ENCODE data around the gene ULBP1.
"Not testable (repeated sequence)": the region's sequence is repeated elsewhere in the genome, so short reads cannot be mapped to it uniquely, and the experiment has no call there.

The ULBP1 gene

GRCh38 chr6:149954328-149954983, 9.3 kb upstream of the ULBP1 start:
- DNase-seq = not testable (repeated sequence)

DNA sequence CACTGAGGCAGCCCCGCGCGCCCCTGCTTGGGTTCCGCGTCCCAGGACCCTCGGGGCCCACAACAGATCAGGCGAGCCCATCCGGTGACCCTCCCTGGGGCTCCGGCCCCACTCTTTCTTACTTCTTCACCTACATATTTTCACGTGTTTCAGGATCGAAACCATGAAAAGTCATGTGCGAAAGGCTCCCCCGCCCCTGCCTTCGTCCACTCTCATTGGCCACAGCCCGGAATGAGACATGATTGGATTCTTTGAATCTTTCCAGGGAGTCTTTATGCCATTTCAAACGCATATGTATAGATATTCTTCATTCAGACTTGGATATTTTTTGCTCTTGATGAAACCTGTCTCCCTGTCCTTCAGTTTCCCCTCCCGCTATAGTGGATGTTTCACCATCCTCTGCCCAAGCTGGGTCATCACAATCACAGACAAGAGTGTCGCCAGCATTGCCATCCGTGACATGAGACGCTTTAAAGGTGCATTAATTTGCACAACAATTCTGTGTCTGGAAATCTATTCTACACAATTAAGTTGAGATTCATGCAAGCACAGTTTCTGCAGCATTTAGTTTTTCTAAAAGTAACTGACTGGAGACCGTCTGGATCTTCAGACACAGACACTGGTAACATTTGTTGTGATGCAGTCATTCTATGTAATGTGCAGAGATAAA, 8.6 kb upstream of the ULBP1 start:
- not testable (repeated sequence) for DNase-seq

DNA sequence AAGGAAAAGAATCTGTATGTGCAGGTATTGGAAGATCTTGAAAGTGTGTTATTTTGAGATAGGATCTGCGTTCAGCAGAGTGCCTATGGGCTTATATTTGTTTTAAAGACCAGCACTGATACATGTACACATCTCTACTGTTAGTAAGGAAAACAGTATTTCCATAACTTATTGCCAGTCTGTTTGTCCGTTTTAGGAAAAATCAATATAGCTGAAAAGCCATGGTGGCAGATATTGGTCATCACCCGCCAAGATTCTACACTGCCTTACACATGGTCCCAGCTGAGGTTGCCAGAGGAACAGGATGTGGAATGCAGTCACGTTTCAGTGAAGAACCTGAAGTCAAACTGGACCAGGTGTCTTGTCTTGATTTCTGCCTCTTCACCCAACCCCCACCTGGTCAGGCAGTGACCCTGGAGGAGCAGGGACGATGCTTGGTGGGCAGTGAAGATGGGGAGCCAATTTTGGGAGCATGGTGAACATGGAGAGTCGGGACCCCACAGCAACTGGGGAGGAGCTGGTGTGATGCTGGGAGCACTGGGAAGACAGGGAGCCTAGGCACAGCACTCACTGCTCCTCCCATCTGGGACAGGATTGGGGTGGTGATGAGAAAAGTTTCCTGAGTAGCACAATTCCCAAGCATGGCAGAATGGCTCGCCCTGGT, 8.0 kb upstream of the ULBP1 start:
- DNase-seq = not testable (repeated sequence)

DNA sequence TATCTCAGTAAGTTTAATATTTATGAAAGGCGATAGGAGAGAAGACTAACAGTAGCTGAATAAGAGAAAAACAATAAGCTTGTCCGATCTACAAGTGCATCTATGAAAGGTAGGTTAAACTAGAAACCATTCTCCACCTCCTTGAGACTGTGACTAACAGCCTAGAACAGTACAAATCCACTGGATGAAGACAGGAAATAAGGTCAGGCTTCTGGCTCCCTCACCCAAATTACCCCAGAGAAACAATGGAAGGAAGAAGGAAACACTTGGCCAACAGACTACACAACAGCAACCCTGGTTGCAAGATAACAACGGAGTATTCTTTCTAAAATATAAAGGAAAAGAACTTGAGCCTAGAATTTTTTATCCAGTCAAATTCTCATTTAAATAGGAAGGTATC, 5.6 kb upstream of the ULBP1 start:
- not testable (repeated sequence) for DNase-seq

DNA sequence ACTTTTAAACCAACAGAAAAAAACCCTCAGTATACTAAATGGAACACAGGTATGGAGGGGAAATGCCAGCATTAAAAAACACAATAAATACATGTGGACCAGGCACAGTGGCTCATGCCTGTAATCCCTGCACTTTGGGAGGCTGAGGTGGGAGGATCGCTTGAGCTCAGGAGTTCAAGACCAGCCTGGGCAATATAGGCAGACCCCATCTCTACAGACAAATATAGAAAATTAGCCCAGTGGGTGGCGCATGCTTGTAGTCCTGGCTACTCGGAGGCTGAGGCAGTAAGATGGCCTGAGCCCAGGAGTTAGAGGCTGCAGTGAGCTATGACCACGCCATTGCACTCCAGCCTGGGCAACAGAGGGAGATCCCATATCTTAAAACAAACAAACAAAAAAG, 3.9 kb upstream of the ULBP1 start:
- not testable (repeated sequence) for DNase-seq

GRCh38 chr6:149960488-149960887, 3.3 kb upstream of the ULBP1 start:
- DNase-seq = no peak

- DNase-seq = peak; percentile 45
These were observed 1.9 kb upstream of the ULBP1 start for GRCh38 chr6:149961728-149962425.

DNA sequence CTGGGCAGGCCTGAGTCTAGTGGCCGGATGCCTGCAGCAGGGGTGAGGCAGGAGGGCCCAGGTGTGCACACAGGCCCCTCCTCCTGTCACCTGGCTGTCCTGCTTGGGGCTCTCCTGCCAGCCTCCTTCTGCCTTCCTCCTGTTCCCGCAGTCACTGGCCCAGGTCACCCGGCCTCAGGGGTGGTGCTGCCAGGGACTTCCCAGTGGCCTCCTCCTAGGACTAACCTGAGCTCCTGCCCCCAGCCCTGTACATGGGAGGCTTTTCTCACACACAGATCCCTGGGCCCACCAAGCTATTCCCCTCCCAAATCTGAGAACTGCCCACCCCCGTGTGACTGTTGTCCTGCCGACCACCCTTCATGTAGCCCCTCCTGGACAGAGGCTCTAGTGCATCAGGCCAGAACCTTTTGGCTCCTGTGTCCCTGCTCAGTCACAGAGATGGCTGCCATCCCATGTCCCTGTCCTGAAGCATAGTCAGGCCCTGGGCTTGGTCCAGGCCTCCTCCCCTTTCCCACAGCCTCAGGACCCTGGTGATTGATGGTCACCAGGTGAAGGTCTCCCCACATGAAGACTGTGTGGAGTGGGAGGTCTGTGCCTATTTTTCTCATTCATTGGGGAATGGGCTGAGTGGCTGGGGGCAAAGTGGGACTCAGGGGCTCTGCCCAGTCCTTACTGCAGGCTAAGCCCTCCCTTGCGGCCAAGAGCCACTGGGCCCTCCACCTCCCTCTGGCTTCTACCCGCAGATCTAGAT, 1.1 kb upstream of the ULBP1 start:
- DNase-seq = no peak

DNA sequence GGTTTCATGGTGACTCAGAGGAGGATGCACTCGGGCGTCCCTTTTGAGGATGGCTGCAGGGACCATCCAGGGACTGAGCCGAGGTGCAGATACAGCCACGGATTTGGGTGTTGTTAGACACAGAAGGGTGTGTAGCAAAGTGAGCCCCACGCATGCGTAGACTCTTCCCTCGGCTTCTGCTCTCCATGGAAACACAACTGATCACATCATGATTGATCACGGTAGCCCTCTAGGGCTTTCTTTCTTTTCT, 606 bp upstream of the ULBP1 start:
- DNase-seq = peak; percentile 45

DNA sequence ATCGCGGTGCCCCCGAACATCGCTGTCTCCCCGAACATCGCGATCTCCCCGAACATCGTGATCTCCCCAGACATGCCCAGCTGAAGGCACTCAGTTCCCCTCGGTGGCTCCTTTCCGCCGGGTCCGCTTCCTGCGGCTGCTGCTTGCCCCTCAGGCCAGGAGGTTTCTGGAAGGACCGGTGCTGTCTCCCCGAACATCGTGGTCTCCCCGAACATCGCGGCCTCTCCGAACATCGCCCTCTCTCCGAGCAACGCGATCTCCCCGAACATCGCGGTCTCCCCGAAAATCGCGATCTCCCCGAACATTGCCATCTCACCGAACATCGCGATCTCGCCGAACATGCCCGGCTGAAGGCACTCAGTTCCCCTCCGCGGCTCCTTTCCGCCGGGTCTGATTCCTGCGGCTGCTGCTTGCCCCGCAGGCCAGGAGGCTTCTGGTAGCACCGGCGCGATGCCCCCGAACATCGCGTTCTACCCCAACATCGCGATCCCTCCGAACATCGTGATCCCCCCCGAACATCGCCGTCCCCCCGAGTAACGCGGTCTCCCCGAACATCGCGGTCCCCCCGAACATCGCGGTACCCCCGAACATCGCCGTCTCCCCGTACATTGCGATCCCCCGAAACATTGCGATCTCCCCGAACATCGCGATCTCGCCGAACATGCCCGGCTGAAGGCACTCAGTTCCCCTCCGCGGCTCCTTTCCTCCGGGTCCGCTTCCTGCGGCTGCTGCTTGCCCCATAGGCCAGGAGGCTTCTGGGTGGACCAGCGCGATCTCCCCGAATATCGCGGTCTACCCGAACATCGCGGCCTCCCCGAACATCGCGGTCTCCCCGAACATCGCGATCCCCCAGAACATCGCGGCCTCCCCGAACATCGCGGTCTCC, 808 bp downstream of the ULBP1 start:
- DNase-seq = no peak

DNA sequence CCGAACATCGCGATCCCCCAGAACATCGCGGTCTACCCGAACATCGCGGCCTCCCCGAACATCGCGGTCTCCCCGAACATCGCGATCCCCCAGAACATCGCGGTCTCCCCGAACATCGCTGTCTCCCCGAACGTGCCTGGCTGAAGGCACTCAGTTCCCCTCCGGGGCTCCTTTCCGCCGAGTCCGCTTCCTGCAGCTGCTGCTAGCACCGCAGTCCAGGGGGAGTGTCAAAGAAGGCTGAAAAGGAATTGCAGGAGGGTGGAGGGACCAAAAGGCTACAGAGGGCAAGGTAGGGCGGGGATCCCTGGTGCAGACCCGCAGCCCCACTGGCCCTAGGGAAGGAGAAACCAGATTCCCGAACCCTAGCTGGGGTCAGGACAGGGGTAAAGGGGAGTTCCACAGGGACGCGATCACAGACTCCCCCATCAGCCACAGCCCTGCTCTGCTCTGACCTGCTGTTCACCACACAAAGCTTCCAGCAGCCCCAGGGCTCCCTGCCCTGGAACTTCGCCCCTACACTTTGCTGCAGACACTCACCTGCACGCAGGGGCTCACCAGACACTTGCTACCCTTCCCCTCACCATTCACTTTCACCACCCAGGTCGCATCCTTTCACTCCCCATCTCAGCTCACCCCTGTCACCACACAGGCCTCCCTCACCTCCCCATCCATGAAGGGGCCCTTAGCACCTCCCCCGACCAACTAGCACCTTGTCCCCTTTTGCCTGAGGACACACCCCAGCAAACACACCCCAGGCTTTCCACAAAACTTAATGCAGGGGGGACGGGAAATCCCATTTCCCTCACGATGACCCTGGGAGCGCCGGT, 1.7 kb downstream of the ULBP1 start:
- DNase-seq = no peak

DNA sequence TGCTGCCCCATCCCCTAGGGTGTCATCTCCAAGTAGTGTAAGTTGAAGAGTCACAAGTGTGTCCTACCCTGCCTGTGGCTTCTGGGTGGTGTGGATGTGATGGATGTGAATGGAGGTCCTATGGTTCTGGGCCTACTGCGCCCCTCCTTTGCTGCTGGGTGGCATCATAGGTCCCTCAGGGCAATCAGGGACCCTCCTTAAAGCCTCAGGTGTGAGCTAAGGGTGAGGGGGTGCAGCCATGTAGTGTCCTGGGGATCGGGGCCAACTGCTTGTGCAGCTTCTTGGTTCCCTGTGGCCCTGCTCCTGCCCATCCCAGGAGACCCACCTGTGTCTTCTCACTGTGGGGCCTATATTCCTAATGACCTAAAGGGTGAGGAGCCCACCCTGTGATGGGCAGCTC, 2.6 kb downstream of the ULBP1 start:
- not testable (repeated sequence) for DNase-seq

DNA sequence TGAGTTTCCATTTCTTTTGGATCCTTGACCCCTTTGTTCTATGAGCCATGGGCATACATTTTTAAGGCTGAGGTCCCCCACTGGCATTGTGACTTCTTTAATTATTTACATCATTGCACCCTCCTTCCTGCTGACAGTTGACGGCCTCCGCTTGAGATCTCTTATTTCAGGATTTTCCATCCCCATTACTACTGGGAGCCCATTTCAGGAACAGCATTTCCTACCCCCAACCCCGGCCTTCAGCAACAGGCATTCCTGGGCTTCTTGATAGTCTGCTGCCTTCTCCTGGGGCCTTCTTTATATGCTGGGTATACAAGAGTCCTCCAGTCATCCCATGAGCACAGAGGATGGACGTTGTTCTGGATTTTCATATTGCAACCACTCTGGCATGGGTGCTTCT, 3.8 kb downstream of the ULBP1 start:
- no peak for DNase-seq

DNA sequence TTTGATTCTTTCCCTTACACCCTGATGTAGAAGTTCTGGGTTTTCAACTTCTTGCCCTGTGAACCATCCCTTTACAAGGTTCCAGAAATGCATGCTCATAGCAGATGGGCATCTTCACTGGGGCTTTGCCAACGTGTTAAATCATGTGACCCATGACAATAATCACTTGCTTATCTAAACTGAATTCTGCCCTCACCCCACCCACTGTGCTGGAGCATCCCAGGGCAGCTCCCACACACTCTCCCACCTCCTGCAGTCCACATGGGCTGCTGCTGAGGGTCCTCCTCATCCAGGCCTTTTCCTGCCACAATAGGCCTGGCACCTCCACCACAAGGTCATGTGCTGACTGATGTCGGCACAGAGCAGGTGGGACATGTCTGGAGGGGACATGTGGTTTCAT, 4.3 kb downstream of the ULBP1 start:
- DNase-seq = not testable (repeated sequence)

DNA sequence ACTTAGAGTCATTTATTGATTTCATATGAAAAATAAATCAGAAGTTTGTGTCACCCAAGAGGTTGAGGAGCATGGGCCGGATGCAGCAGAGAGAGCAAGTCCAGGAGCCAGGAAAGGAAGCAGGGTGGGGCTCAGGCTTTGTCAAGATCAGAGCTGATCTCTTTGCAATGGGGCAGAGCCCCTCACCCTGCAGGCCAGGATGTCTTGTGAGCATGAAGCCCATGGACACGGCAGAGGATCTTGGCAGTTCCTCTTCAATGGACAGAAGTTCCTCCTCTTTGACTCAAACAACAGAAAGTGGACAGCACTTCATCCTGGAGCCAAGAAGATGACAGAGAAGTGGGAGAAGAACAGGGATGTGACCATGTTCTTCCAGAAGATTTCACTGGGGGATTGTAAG, 5.2 kb downstream of the ULBP1 start:
- DNase-seq = not testable (repeated sequence)

DNA sequence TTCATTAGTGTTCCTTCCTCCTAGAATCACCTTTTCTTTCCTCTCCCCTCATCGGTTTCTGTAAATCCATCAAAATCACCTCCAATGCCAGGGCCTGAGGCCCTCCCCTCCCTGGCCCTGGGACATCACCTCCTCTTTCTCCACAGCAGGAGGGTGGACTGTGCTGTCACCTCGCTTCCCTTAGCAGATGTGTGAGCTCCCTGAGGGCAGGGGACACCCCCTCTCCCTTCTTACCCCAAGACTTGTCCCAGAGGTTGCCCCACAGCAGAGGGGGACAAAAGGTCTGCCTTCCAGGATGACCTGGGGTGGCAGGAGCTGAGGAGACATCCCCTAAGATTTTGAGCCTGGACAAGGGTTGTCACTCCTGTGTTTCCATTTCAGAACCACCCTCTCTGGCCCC, 5.9 kb downstream of the ULBP1 start:
- DNase-seq = no peak

DNA sequence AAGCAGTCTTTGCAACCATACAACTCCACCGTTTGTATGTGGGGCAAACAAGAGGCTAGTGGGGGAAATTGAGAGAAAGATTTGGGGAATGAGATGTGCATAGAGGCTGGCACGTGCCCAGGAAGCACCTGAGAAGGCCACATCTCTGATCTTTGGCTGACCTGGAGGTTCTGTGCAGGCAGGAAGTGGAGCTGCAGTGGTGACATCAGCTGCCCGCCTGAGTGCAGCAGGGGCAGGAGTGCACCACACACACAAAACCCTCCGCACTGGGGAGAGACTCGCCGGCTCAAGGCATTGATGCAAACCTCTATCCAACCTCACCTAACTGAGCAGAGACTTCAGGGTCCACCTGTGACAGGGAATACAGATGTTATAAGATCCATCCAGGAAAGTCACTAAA, 10.7 kb downstream of the ULBP1 start:
- not testable (repeated sequence) for DNase-seq

GRCh38 chr6:149974825-149975224, 11.1 kb downstream of the ULBP1 start:
- peak; percentile 75 for DNase-seq

DNA sequence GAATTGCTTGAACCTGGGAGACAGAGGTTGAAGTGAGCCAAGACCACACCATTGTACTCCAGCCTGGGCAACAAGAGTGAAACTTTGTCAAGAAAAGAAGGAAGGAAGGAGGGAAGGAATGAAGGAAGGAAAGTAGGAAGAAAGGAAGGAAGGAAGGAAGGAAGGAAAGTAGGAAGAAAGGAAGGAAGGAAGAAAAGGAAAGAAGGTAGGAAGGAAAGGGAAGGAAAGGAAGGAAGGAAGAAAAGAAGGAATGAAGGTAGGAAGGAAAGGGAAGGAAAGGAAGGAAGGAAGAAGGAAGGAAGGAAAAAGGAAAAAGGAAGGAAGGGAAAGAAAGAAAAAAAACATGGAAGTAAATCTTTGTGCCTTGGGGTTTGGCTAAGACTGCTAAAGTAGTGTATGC, 11.7 kb downstream of the ULBP1 start:
- DNase-seq = no peak

DNA sequence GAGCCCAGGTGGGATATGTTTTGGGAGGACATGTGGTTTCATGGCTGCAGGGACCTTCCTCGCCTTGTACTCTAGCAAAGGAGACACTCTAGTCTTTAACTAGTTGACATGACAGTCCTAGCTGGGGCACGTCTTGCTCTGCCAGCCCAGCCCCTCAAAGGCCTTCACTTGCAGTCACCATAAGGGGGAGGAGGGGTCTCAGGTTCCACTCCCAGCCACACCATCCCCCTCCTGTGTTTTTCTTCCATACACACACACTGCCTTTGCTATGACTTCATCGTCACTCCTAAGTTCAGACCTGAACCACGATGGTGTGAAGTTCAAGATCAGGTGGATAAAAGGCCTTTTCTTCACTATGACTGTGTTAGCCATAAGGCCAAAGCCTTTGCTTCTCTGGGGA, 13.5 kb downstream of the ULBP1 start:
- no peak for DNase-seq

DNA sequence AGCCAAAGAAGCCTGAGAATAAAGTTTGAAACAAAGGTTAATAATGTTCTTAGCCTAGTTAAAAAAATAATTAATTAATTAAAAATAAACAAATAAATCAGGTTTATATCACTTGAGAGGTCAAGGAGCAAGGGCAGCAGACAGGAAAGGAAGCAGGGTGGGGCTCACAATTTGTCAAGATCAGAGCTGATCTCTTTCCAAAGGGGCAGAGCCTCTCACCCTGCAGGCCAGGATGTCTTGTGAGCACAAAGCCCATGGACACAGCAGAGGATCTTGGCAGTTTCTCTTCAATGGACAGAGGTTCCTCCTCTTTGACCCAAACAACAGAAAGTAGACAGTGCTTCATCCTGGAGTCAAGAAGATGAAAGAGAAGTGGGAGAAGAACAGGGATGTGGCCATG, 14.9 kb downstream of the ULBP1 start:
- DNase-seq = no peak

All from MV-4-11 (cell line).